Mesendoderm (in vitro differentiated cells): ENCODE measurements around the gene OLIG3.

Source experiments
- DNase-seq: peaks from one replicate; pipeline ENCODE4 v3.0.0; 2013
- H2AK5ac ChIP-seq: 2 replicates; pipeline ENCODE4 v1.6.1; 2013; ENCODE audit warnings: low read length, inconsistent platforms
- H2BK120ac ChIP-seq: 2 replicates; pipeline ENCODE4 v1.6.1; 2013; ENCODE audit warnings: low read depth, mild to moderate bottlenecking, low read length, moderate library complexity, mixed read lengths
- H2BK15ac ChIP-seq: replicated peaks from 2 replicates; pipeline ENCODE4 v1.6.1; 2013; ENCODE audit warnings: low read depth, mild to moderate bottlenecking, moderate library complexity
- H2BK5ac ChIP-seq: 2 replicates; pipeline ENCODE4 v1.6.1; 2013; ENCODE audit warnings: low read length, inconsistent platforms
- H3K18ac ChIP-seq: 2 replicates; pipeline ENCODE4 v1.6.1; 2013; ENCODE audit warnings: mild to moderate bottlenecking, low read length, mixed read lengths
- H3K23ac ChIP-seq: one replicate; pipeline ENCODE4 v1.6.1; 2013; ENCODE audit warnings: low read length
- H3K27ac ChIP-seq: 2 replicates; pipeline ENCODE4 v1.5.1; 2013; ENCODE audit warnings: low read depth, mild to moderate bottlenecking, inconsistent platforms, low read length, moderate library complexity
- H3K27me3 ChIP-seq: 2 replicates; pipeline ENCODE4 v1.6.1; 2013; ENCODE audit warnings: low read length, control low read depth, mild to moderate bottlenecking, inconsistent platforms; ENCODE audit not compliant: insufficient read depth, poor library complexity
- H3K36me3 ChIP-seq: 2 replicates; pipeline ENCODE4 v1.6.1; 2013; ENCODE audit warnings: low read length, inconsistent platforms; ENCODE audit not compliant: control insufficient read depth, insufficient read depth
- H3K4ac ChIP-seq: one replicate; pipeline ENCODE4 v1.6.1; 2013; ENCODE audit warnings: low read depth, mild to moderate bottlenecking, low read length, moderate library complexity
- H3K4me1 ChIP-seq: 2 replicates; pipeline ENCODE4 v1.6.1; 2013; ENCODE audit warnings: low read depth, low read length, inconsistent platforms; ENCODE audit not compliant: control insufficient read depth
- H3K4me2 ChIP-seq: 2 replicates; pipeline ENCODE4 v1.6.1; 2013; ENCODE audit warnings: low read length
- H3K4me3 ChIP-seq: 2 replicates; pipeline ENCODE4 v1.5.1; 2013; ENCODE audit warnings: mild to moderate bottlenecking, low read length
- H3K56ac ChIP-seq: one replicate; pipeline ENCODE4 v1.6.1; 2013; ENCODE audit warnings: low read length
- H3K79me1 ChIP-seq: 2 replicates; pipeline ENCODE4 v1.6.1; 2013; ENCODE audit warnings: low read length, inconsistent platforms
- H3K79me2 ChIP-seq: 2 replicates; pipeline ENCODE4 v1.6.1; 2013; ENCODE audit warnings: mild to moderate bottlenecking, low read length; ENCODE audit not compliant: control insufficient read depth, insufficient read depth
- H3K9ac ChIP-seq: 2 replicates; pipeline ENCODE4 v1.6.1; 2013; ENCODE audit warnings: low read length, inconsistent platforms
- H4K5ac ChIP-seq: one replicate; pipeline ENCODE4 v1.6.1; 2013; ENCODE audit warnings: low read length
- H4K8ac ChIP-seq: one replicate; pipeline ENCODE4 v1.6.1; 2013; ENCODE audit warnings: low read depth, mild to moderate bottlenecking, control low read depth, low read length, moderate library complexity
- WGBS: extraction: QIAGEN DNeasy Blood & Tissue Kit; methylation state at CpG from one replicate; pipeline ENCODE4 v1.1.7; 2013; ENCODE audit warnings: low lambda C conversion rate, missing lambda C conversion rate; ENCODE audit not compliant: insufficient coverage; ENCODE audit errors: extremely low coverage; 5-methylcytosine and 5-hydroxymethylcytosine counted together

OLIG3 gene

DNA sequence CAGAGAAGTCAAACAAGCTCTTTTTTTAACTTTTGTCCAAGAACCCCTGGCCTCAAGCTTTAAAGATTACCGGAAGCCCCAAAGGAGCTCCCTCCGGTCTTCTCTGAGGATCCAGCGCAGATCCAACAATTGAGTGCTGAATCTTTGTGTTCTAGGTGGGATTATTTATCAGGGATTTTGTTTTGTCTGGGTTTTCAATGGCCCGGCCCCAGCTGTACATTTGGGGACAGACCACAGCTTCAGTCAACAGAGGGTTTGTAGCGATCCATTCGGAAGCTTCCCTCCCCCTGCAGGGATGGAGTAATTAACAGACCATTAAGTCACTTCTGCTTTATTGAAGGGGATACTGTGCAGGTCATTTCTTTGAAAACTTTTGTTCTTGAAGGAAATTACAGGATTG is 7.8 kb downstream of the OLIG3 start:
- H2BK15ac ChIP-seq = no peak overlapping the region
- no peaks in the 10 kb centered on the region for H3K79me2 ChIP-seq
- H2BK5ac ChIP-seq = no peak overlapping the region
- no peak overlapping the region for H2AK5ac ChIP-seq
- DNase-seq = peak; percentile 16
- no peak overlapping the region for H3K9ac ChIP-seq
- no peak overlapping the region for H3K27ac ChIP-seq
- no CpG with 5 or more reads among the region's 6 CpGs for WGBS
- H3K4me3 ChIP-seq = no peak overlapping the region
- H3K27me3 ChIP-seq = peaks cover 53% of the 10 kb centered on the region
- H3K4me1 ChIP-seq = peaks cover 3% of the 10 kb centered on the region
- no peak overlapping the region for H3K4me2 ChIP-seq
- no peak overlapping the region for H2BK120ac ChIP-seq
- H4K8ac ChIP-seq = no peak overlapping the region
- no peak overlapping the region for H3K56ac ChIP-seq
- no peak overlapping the region for H3K18ac ChIP-seq
- no peak overlapping the region for H3K23ac ChIP-seq
- no peaks in the 10 kb centered on the region for H3K79me1 ChIP-seq
- no peaks in the 10 kb centered on the region for H3K36me3 ChIP-seq
- no peak overlapping the region for H3K4ac ChIP-seq
- H4K5ac ChIP-seq = no peak overlapping the region

DNA sequence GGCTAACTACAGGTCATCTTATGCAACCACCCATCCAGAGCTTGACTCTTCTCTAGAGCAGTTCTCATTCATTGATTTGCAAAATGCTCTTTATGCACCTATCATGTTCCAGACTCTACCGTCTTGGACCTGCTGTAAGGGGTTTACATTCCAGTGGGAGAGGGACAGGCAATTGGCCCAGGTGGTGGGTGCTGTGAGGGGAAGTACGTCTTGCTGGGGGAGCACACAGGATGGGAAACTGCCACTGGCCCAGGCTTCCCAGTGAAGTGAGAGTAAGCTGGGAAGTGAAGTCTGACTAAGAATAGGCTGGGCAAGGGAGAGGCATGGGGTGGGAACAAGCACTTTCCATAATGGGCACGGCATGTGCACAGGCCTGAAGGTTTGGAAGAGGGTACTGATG is 13.8 kb downstream of the OLIG3 start:
- no peak overlapping the region for H3K27ac ChIP-seq
- H2BK15ac ChIP-seq = no peak overlapping the region
- H4K5ac ChIP-seq = no peak overlapping the region
- H3K56ac ChIP-seq = no peak overlapping the region
- no peak overlapping the region for H3K4ac ChIP-seq
- H4K8ac ChIP-seq = no peak overlapping the region
- no peaks in the 10 kb centered on the region for H3K4me1 ChIP-seq
- H3K79me1 ChIP-seq = no peaks in the 10 kb centered on the region
- H3K4me3 ChIP-seq = no peak overlapping the region
- H3K9ac ChIP-seq = no peak overlapping the region
- no peak overlapping the region for H3K18ac ChIP-seq
- no peak overlapping the region for H3K23ac ChIP-seq
- no peak overlapping the region for H2BK120ac ChIP-seq
- no peak for DNase-seq
- no peaks in the 10 kb centered on the region for H3K36me3 ChIP-seq
- no peak overlapping the region for H2BK5ac ChIP-seq
- no peak overlapping the region for H3K4me2 ChIP-seq
- H2AK5ac ChIP-seq = no peak overlapping the region
- H3K27me3 ChIP-seq = peaks cover 3% of the 10 kb centered on the region
- no peaks in the 10 kb centered on the region for H3K79me2 ChIP-seq
- WGBS = no CpG with 5 or more reads among the region's 3 CpGs

DNA sequence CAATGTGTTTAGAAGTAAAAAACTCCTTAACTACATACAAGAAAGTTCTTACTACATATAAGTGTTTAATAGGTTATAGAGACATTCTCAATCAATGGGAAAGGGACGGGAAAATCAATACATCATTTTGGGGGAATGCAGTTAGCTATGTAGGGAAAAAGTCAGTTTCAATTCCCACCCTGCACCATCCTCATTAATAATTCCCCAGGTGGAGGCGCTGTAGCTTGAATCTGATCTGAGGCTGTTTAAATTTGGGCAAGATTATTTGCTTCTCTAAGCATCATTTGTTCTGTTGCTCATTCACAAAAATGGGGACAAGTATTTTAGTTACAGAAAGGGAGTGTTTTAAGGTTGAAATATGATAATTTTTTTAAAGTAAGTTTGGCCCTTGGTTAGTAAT is 19.1 kb downstream of the OLIG3 start:
- Histone ChIP-seq H3K79me1 (no peaks in the 10 kb centered on the region), H4K8ac (no peak overlapping the region), H3K4ac (no peak overlapping the region), H3K27ac (no peak overlapping the region), H3K56ac (no peak overlapping the region), H2BK5ac (no peak overlapping the region), H3K4me1 (no peaks in the 10 kb centered on the region), H2BK120ac (no peak overlapping the region), H3K27me3 (no peaks in the 10 kb centered on the region), H4K5ac (no peak overlapping the region), H3K36me3 (no peaks in the 10 kb centered on the region), H3K4me3 (no peak overlapping the region), H2AK5ac (no peak overlapping the region), H3K18ac (no peak overlapping the region), H3K79me2 (no peaks in the 10 kb centered on the region), H3K4me2 (no peak overlapping the region), H2BK15ac (no peak overlapping the region), H3K23ac (no peak overlapping the region), H3K9ac (no peak overlapping the region)
- no CpG with 5 or more reads among the region's 2 CpGs for WGBS
- peak; percentile 27 for DNase-seq

DNA sequence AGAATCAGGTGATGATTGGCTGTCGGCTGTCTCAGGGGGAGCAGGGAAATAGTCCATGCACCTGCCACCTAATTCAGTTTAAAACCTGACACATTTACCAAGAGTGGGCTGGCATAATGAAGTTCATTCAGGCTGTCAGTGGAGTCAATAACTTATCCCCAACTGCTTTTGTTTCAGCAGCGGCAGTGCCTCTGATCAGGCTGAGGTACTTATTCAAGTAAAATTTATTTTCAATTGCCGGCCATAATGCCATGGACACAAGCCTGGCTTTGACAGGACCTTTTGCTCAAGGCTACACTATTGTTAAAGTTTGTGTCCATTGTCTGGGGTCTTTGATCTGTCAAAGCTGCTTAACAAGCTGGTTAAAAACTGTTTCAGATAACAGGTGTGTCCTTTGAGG is 20.6 kb downstream of the OLIG3 start:
- H3K56ac ChIP-seq = no peak overlapping the region
- no peaks in the 10 kb centered on the region for H3K79me2 ChIP-seq
- H3K18ac ChIP-seq = no peak overlapping the region
- WGBS = no CpG with 5 or more reads among the region's 3 CpGs
- H3K9ac ChIP-seq = no peak overlapping the region
- no peak for DNase-seq
- no peaks in the 10 kb centered on the region for H3K4me1 ChIP-seq
- H3K27me3 ChIP-seq = no peaks in the 10 kb centered on the region
- no peak overlapping the region for H3K23ac ChIP-seq
- no peak overlapping the region for H2AK5ac ChIP-seq
- H4K8ac ChIP-seq = no peak overlapping the region
- no peaks in the 10 kb centered on the region for H3K79me1 ChIP-seq
- H3K4ac ChIP-seq = no peak overlapping the region
- H2BK120ac ChIP-seq = no peak overlapping the region
- no peak overlapping the region for H3K4me3 ChIP-seq
- H2BK5ac ChIP-seq = no peak overlapping the region
- no peak overlapping the region for H4K5ac ChIP-seq
- H3K4me2 ChIP-seq = no peak overlapping the region
- no peaks in the 10 kb centered on the region for H3K36me3 ChIP-seq
- no peak overlapping the region for H3K27ac ChIP-seq
- H2BK15ac ChIP-seq = no peak overlapping the region

DNA sequence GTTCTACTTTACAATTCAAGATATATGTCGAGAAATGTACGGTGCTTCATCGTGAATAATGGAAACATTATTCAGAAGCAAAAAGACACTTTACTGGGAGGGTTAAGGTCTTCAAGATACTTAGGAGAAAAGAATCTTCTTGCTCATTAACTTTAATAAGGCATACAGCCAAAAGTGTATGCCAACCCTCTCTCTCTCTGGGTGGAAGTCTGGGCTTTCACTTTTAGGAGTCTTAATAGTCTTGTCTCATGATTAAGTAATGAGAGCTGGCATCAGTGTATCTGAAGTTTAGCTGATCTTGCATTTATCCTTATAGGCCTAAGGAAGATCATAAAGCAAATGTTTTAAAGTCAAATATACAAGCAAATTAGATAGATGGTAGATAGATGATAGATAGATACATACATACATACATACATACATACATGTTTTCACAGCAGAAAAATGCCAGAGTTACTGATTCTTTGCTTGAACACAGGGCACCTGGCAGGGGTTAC is 21.5 kb downstream of the OLIG3 start:
- Histone ChIP-seq H3K9ac (no peak overlapping the region), H3K23ac (no peak overlapping the region), H3K4ac (no peak overlapping the region), H2AK5ac (no peak overlapping the region), H3K18ac (no peak overlapping the region), H3K79me1 (no peaks in the 10 kb centered on the region), H3K4me3 (no peak overlapping the region), H2BK5ac (no peak overlapping the region), H2BK15ac (no peak overlapping the region), H3K27me3 (no peaks in the 10 kb centered on the region), H3K4me2 (no peak overlapping the region), H3K27ac (no peak overlapping the region), H3K79me2 (no peaks in the 10 kb centered on the region), H2BK120ac (no peak overlapping the region), H4K8ac (no peak overlapping the region), H4K5ac (no peak overlapping the region), H3K56ac (no peak overlapping the region), H3K4me1 (no peaks in the 10 kb centered on the region), H3K36me3 (no peaks in the 10 kb centered on the region)
- WGBS = no CpG with 5 or more reads among the region's 3 CpGs
- DNase-seq = no peak

DNA sequence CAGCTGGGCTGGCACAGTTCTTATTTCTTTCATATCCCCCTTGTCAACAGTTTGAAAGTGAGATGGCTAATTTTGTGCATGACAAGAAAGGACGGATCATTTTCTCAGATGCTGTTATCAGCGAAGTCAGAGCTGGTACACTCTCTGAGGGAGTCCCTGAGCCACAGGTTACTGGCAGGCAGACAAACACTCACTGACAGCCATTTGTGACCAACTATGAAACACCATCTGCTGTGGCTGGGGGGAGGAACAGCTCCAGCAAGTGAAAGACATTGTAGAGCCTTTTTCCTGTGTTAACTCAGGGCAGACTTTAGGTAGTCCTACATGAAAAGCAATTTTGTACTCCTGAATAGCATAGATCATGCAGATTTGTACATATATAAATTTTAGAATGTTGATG is 22.2 kb downstream of the OLIG3 start:
- Histone ChIP-seq H3K9ac (no peak overlapping the region), H3K56ac (no peak overlapping the region), H3K27ac (no peak overlapping the region), H3K4ac (no peak overlapping the region), H2AK5ac (no peak overlapping the region), H3K4me2 (no peak overlapping the region), H2BK15ac (no peak overlapping the region), H3K36me3 (no peaks in the 10 kb centered on the region), H3K79me1 (no peaks in the 10 kb centered on the region), H3K27me3 (no peaks in the 10 kb centered on the region), H3K79me2 (no peaks in the 10 kb centered on the region), H3K4me3 (no peak overlapping the region), H2BK5ac (no peak overlapping the region), H4K8ac (no peak overlapping the region), H3K4me1 (no peaks in the 10 kb centered on the region), H3K23ac (no peak overlapping the region), H2BK120ac (no peak overlapping the region), H4K5ac (no peak overlapping the region), H3K18ac (no peak overlapping the region)
- WGBS = no CpG with 5 or more reads among the region's 2 CpGs
- no peak for DNase-seq
